Dermis lymphatic vessel endothelial cell (primary cell): Measurements from ENCODE around the gene LPAR2. TPM values are rescaled to one million over a fixed set of nuclear protein-coding genes. Genes with fewer than 3 reads are reported as not detected.

Experiments
- total RNA-seq: library from RNA; depleted of rRNA; stranded (reverse); fragments of >200 nt; gene quantifications from 2 replicates; pipeline ENCODE4 v1.2.1, GENCODE V29; 2014

The LPAR2 gene
- 0.52 and 0.54 TPM in 2 replicates for total RNA-seq

GRCh38 chr19:19627621-19628500 lies at the start of gene LPAR2:
LPAR2 (minus strand) TSS chr19:19628220; CDS start chr19:19627275, 945 bp downstream.

GRCh38 chr19:19668230-19669012 lies 40.4 kb upstream of the LPAR2 start, which contains the start of gene ZNF101:
ZNF101 (plus strand) TSS chr19:19668839; CDS start chr19:19668964, 125 bp downstream.

GRCh38 chr19:19663256-19664120 lies 35.5 kb upstream of the LPAR2 start, which contains the start of gene ATP13A1:
ATP13A1 (minus strand) TSS chr19:19663676; CDS start chr19:19663666, 10 bp downstream.

GRCh38 chr19:19643158-19644053 lies 15.4 kb upstream of the LPAR2 start, which contains the start of gene GMIP:
GMIP (minus strand) TSS chr19:19643657; CDS start chr19:19643529, 128 bp downstream.

GRCh38 chr19:19618219-19619051 lies 9.6 kb downstream of the LPAR2 start, which contains the start of gene PBX4:
PBX4 (minus strand) TSS chr19:19618687; CDS start chr19:19618629, 58 bp downstream.

Other genes with a start within 250 kb of the LPAR2 start
- 34.0 and 40.5 TPM in 2 replicates for gene GATAD2A, start 222.5 kb downstream of the LPAR2 start, total RNA-seq
- 0.60 and 0.87 TPM in 2 replicates for gene TSSK6, start 112.7 kb downstream of the LPAR2 start, total RNA-seq
- 235 and 256 TPM in 2 replicates for gene NDUFA13, start 112.0 kb downstream of the LPAR2 start, total RNA-seq
- 0.09 and 0.11 TPM in 2 replicates for gene YJEFN3, start 99.3 kb downstream of the LPAR2 start, total RNA-seq
- gene CILP2, start 90.0 kb downstream of the LPAR2 start, total RNA-seq, result not detected in 2 replicates
- gene PBX4, start 9.5 kb downstream of the LPAR2 start, total RNA-seq, result not detected in 2 replicates
- gene GMIP, start 15.4 kb upstream of the LPAR2 start, total RNA-seq, result 4.6 and 4.7 TPM in 2 replicates
- gene ATP13A1, start 35.5 kb upstream of the LPAR2 start, total RNA-seq, result 14.0 and 20.7 TPM in 2 replicates
- gene ZNF101, start 40.6 kb upstream of the LPAR2 start, total RNA-seq, result 10.3 and 15.1 TPM in 2 replicates
- 4.3 and 6.0 TPM in 2 replicates for gene ZNF14, start 104.9 kb upstream of the LPAR2 start, total RNA-seq
- 5.1 and 10.8 TPM in 2 replicates for gene ZNF506, start 193.5 kb upstream of the LPAR2 start, total RNA-seq
- 2.5 and 5.5 TPM in 2 replicates for gene ZNF253, start 237.7 kb upstream of the LPAR2 start, total RNA-seq